OCI-LY1 (cell line): ENCODE results near the gene TMEM190.

ENCODE experiments used
- CTCF ChIP-seq: fragments of 200-600 bp; sonication (generic), shearing (Covaris generic); IDR thresholded peaks from 2 replicates; pipeline ENCODE4 v1.5.1; 2017; ENCODE audit warnings: mild to moderate bottlenecking, antibody characterized with exemption, low read length, moderate library complexity, mixed read lengths
- EZH2 ChIP-seq: fragments of 200-600 bp; sonication (generic), shearing (Covaris generic); IDR thresholded peaks from 2 replicates; pipeline ENCODE4 v1.8.0; 2017; ENCODE audit warnings: borderline replicate concordance, mixed run types, mild to moderate bottlenecking, antibody characterized with exemption, low read length, moderate library complexity, mixed read lengths

DNA sequence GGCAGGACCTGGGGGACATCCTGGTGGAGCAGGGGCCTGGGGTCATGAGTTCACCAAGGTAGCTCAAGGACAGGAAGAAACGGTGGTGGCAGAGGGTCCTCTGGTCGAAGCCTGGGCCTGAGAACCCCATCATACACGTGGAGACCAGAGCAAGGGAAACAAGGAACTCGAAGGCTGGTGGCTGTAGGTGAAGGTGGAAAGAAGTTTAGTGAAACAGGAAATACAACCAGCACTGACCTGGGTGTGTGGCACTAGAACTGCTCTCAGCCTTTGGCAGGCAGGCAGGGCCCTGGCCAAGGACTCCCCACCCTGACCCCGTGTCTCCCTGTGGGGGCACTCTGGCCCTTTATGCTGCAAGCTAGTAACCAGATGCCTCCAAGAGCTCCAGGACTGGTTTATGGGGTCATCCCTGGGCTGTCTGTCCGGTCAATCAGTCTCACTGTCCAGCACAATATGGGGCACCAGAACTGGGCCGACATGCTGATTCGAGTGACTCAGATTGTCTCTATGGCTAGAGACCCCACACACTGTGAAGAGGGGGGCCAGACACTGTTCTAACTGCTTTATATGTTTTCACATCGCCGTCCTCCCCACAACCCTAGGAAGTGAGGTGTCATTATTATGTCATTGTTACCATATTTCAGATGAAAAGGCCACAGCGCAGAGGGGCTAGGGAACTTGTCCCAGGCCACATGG lies 25.9 kb upstream of the TMEM190 start:
- no peak for TF ChIP-seq CTCF
- TF ChIP-seq EZH2 = no peak
